Lower lobe of right lung (tissue), 2 donors: ENCODE measurements around the gene AKAP10. TPM values are rescaled to one million over a fixed set of nuclear protein-coding genes. Genes with fewer than 3 reads are reported as not detected.

Source experiments
- ATAC-seq, 2 donors: fragments of 200-7000 bp; cut with Tn5 transposase; one replicate each; pipeline ENCODE4 v1.9.1; 2020 to 2022; ENCODE audit warnings: mild to moderate bottlenecking in 2 of 2, moderate library complexity in 2 of 2
- DNase-seq: peaks from one replicate; pipeline ENCODE4 v3.0.0-alpha.2; 2020
- H3K27ac ChIP-seq: fragments of 200-600 bp; one replicate; pipeline ENCODE4 v1.8.0; 2022
- H3K27me3 ChIP-seq: fragments of 200-600 bp; one replicate; pipeline ENCODE4 v1.8.0; 2022; ENCODE audit warnings: low read depth
- H3K36me3 ChIP-seq: fragments of 200-600 bp; one replicate; pipeline ENCODE4 v1.8.0; 2022; ENCODE audit warnings: mild to moderate bottlenecking
- H3K4me1 ChIP-seq: fragments of 200-600 bp; one replicate; pipeline ENCODE4 v1.8.0; 2022
- H3K4me3 ChIP-seq: fragments of 200-600 bp; one replicate; pipeline ENCODE4 v1.8.0; 2022; ENCODE audit warnings: mild to moderate bottlenecking
- H3K9me3 ChIP-seq: fragments of 200-600 bp; one replicate; pipeline ENCODE4 v1.8.0; 2022
- CTCF ChIP-seq: fragments of 200-600 bp; IDR thresholded peaks from one replicate; pipeline ENCODE4 v1.8.0; 2022; ENCODE audit warnings: antibody characterized with exemption, mild to moderate bottlenecking
- intact Hi-C: fragments of 100-400 bp; cut with DNase I; formaldehyde crosslinking; loops from one replicate; pipeline ENCODE4 v1.11.0; 2022
- total RNA-seq: library from RNA; stranded (reverse); fragmentation: NEBNext Ultra II Directional; extraction: Animal tissue kit (Norgen Biotek cat#: 25700); gene quantifications from one replicate; pipeline ENCODE4 v1.2.1, GENCODE V29; 2021
- donor health status: DM: no; HTN: yes; CAD: no; lungs with severe emphysema.

AKAP10 gene
- total RNA-seq, 1 donor from 2014 or later = 38.1 TPM

- Histone ChIP-seq H3K36me3 (peaks cover 36% of the 10 kb centered on the region), H3K4me3 (no peak overlapping the region), H3K4me1 (peaks cover 34% of the 10 kb centered on the region), H3K27me3 (no peaks in the 10 kb centered on the region), H3K27ac (no peak overlapping the region), H3K9me3 (no peaks in the 10 kb centered on the region)
- TF ChIP-seq CTCF = no peak
- ATAC-seq (no peak), DNase-seq (no peak)
- intact Hi-C loops = no loop called here
Measured at GRCh38 chr17:19946921-19947320, 30.7 kb downstream of the AKAP10 start.

GRCh38 chr17:19945009-19945626, 32.5 kb downstream of the AKAP10 start:
- no peak for DNase-seq
- no peak for ATAC-seq
- intact Hi-C loops = no loop called here
- H3K4me1 ChIP-seq = peaks cover 49% of the 10 kb centered on the region
- TF ChIP-seq CTCF = no peak
- H3K9me3 ChIP-seq = no peaks in the 10 kb centered on the region
- no peak overlapping the region for H3K27ac ChIP-seq
- no peak overlapping the region for H3K4me3 ChIP-seq
- H3K36me3 ChIP-seq = peaks cover 52% of the 10 kb centered on the region
- H3K27me3 ChIP-seq = no peaks in the 10 kb centered on the region

- Histone ChIP-seq H3K36me3 (peaks cover 67% of the 10 kb centered on the region), H3K27me3 (no peaks in the 10 kb centered on the region), H3K9me3 (no peaks in the 10 kb centered on the region), H3K27ac (no peak overlapping the region), H3K4me3 (no peak overlapping the region), H3K4me1 (peaks cover 47% of the 10 kb centered on the region)
- DNase-seq (no peak), ATAC-seq (no peak)
- no peak for TF ChIP-seq CTCF
- intact Hi-C loops = no loop called here
Measured at GRCh38 chr17:19943599-19943998, 34.0 kb downstream of the AKAP10 start.

- H3K9me3 ChIP-seq = no peaks in the 10 kb centered on the region
- peaks cover 73% of the 10 kb centered on the region for H3K36me3 ChIP-seq
- H3K27ac ChIP-seq = no peak overlapping the region
- H3K4me1 ChIP-seq = peaks cover 47% of the 10 kb centered on the region
- no peak for ATAC-seq
- H3K27me3 ChIP-seq = no peaks in the 10 kb centered on the region
- no peak for TF ChIP-seq CTCF
- no peak overlapping the region for H3K4me3 ChIP-seq
- no peak for DNase-seq
- intact Hi-C loops = no loop called here
Measured at GRCh38 chr17:19943026-19943425, 34.6 kb downstream of the AKAP10 start.

- intact Hi-C loops = no loop called here
- no peak overlapping the region for H3K4me3 ChIP-seq
- DNase-seq (no peak), ATAC-seq (peak; percentile 56 to 89)
- H3K27me3 ChIP-seq = no peaks in the 10 kb centered on the region
- H3K9me3 ChIP-seq = no peaks in the 10 kb centered on the region
- peaks cover 79% of the 10 kb centered on the region for H3K36me3 ChIP-seq
- H3K27ac ChIP-seq = peak overlapping the region; percentile 37
- peaks cover 57% of the 10 kb centered on the region for H3K4me1 ChIP-seq
- no peak for TF ChIP-seq CTCF
Measured at GRCh38 chr17:19940722-19941464, 36.7 kb downstream of the AKAP10 start.
